NCI-H69 (cell line): Measurements from ENCODE around the gene NUTF2.
"Not testable (repeated sequence)": the region's sequence is repeated elsewhere in the genome, so short reads cannot be mapped to it uniquely, and the experiment has no call there.

Experiments
- DNase-seq: peaks from one replicate; lab custom pipeline; 2025; lab: John Stamatoyannopoulos, UW

NUTF2 gene

GRCh38 chr16:67846320-67847063 lies at the start of gene NUTF2:
Gene NUTF2 (plus strand): TSS chr16:67846933. CDS start chr16:67865131, 18,198 bp downstream.
- DNase-seq, result peak; percentile 96

- no peak for DNase-seq
Observed at GRCh38 chr16:67800338-67800926, 46.3 kb upstream of the NUTF2 start.

GRCh38 chr16:67801241-67801640 lies 45.5 kb upstream of the NUTF2 start:
- DNase-seq, result no peak

GRCh38 chr16:67801883-67802282 lies 44.9 kb upstream of the NUTF2 start:
- no peak for DNase-seq

GRCh38 chr16:67803894-67804293 lies 42.8 kb upstream of the NUTF2 start:
- no peak for DNase-seq

- no peak for DNase-seq
Observed at GRCh38 chr16:67804853-67805542, 41.7 kb upstream of the NUTF2 start.

GRCh38 chr16:67805718-67806427 lies 40.9 kb upstream of the NUTF2 start:
- peak; percentile 27 for DNase-seq

GRCh38 chr16:67806428-67807147 lies 40.1 kb upstream of the NUTF2 start, which contains the start of the genes RANBP10 and TSNAXIP1:
Gene RANBP10 (minus strand): TSS chr16:67806560. CDS start chr16:67806536, 24 bp downstream.
Gene TSNAXIP1 (plus strand): TSS chr16:67806889. CDS start chr16:67807150, 261 bp downstream.
- peak; percentile 97 for DNase-seq

- DNase-seq, result no peak
Observed at GRCh38 chr16:67807148-67807682, 39.5 kb upstream of the NUTF2 start.

- DNase-seq, result no peak
Observed at GRCh38 chr16:67811899-67812298, 34.8 kb upstream of the NUTF2 start.

- DNase-seq, result peak; percentile 53
Observed at GRCh38 chr16:67814567-67814966, 32.2 kb upstream of the NUTF2 start.

GRCh38 chr16:67820608-67821259 lies 26.0 kb upstream of the NUTF2 start:
- no peak for DNase-seq

GRCh38 chr16:67822511-67822910 lies 24.2 kb upstream of the NUTF2 start:
- no peak for DNase-seq

- DNase-seq, result no peak
Observed at GRCh38 chr16:67825119-67825518, 21.6 kb upstream of the NUTF2 start.

GRCh38 chr16:67825906-67826305 lies 20.8 kb upstream of the NUTF2 start:
- DNase-seq, result no peak

- no peak for DNase-seq
Observed at GRCh38 chr16:67828651-67829050, 18.1 kb upstream of the NUTF2 start.

- DNase-seq, result peak; percentile 25
Observed at GRCh38 chr16:67833030-67833414, 13.7 kb upstream of the NUTF2 start.

GRCh38 chr16:67833415-67834241 lies 13.1 kb upstream of the NUTF2 start:
- peak; percentile 92 for DNase-seq

- no peak for DNase-seq
Observed at GRCh38 chr16:67834242-67834614, 12.5 kb upstream of the NUTF2 start.

- DNase-seq, result not testable (repeated sequence)
Observed at GRCh38 chr16:67837190-67837589, 9.5 kb upstream of the NUTF2 start.
